Putamen (tissue), 1 donor: ENCODE measurements around the gene CCDC3.
A peak's percentile ranks its signal among the peaks of the same experiment; 100 is the strongest.
"Not testable (repeated sequence)": the region's sequence is repeated elsewhere in the genome, so short reads cannot be mapped to it uniquely, and the experiment has no call there.

Experiments used
- DNase-seq: peaks from one replicate; pipeline ENCODE4 v3.0.0-alpha.2; 2016; ENCODE audit warnings: low spot score

CCDC3 gene

GRCh38 chr10:12887780-12888179 lies 113.7 kb downstream of the CCDC3 start:
- DNase-seq: no peak

- no peak for DNase-seq
Observed at GRCh38 chr10:12884851-12885250, 116.7 kb downstream of the CCDC3 start.

- no peak for DNase-seq
Observed at GRCh38 chr10:12880423-12880822, 121.1 kb downstream of the CCDC3 start.

- DNase-seq: no peak
Observed at GRCh38 chr10:12877150-12877549, 124.4 kb downstream of the CCDC3 start.

- no peak for DNase-seq
Observed at GRCh38 chr10:12876266-12876665, 125.2 kb downstream of the CCDC3 start.

- DNase-seq: no peak
Observed at GRCh38 chr10:12875100-12875499, 126.4 kb downstream of the CCDC3 start.

- DNase-seq: no peak
Observed at GRCh38 chr10:12874501-12874900, 127.0 kb downstream of the CCDC3 start.

- DNase-seq: no peak
Observed at GRCh38 chr10:12873172-12873571, 128.3 kb downstream of the CCDC3 start.

GRCh38 chr10:12872577-12872976 lies 128.9 kb downstream of the CCDC3 start:
- no peak for DNase-seq

GRCh38 chr10:12869427-12869826 lies 132.1 kb downstream of the CCDC3 start:
- DNase-seq: peak; percentile 68

GRCh38 chr10:12868229-12868628 lies 133.3 kb downstream of the CCDC3 start:
- DNase-seq: no peak

GRCh38 chr10:12865515-12865914 lies 136.0 kb downstream of the CCDC3 start:
- not testable (repeated sequence) for DNase-seq

- DNase-seq: no peak
Observed at GRCh38 chr10:12862459-12862858, 139.1 kb downstream of the CCDC3 start.

- DNase-seq: peak; percentile 45
Observed at GRCh38 chr10:12854988-12855387, 146.5 kb downstream of the CCDC3 start.

GRCh38 chr10:12852687-12853086 lies 148.8 kb downstream of the CCDC3 start:
- no peak for DNase-seq

GRCh38 chr10:12849319-12850181 lies 152.0 kb downstream of the CCDC3 start:
- no peak for DNase-seq

GRCh38 chr10:12848439-12849173 lies 152.9 kb downstream of the CCDC3 start:
- peak; percentile 83 for DNase-seq

GRCh38 chr10:12847361-12847975 lies 154.0 kb downstream of the CCDC3 start:
- DNase-seq: no peak

- no peak for DNase-seq
Observed at GRCh38 chr10:12846718-12847117, 154.8 kb downstream of the CCDC3 start.
